Cardiac fibroblast (primary cell): ENCODE results near the gene APOD.

ENCODE experiments used
- DNase-seq, 2 donors: peaks; one replicate each; pipeline versions ENCODE4 v3.0.0 to v3.0.0-alpha.2; 2010; ENCODE audit warnings: low read depth in 2 of 2
- H3K4me3 ChIP-seq, 2 donors: replicated peaks in 1 of 2; 1 replicate in 1 of 2; 2 replicates in 1 of 2; pipeline ENCODE4 v1.5.1; 2011; ENCODE audit warnings: low read depth in 2 of 2, low read length in 2 of 2, mild to moderate bottlenecking in 2 of 2, moderate library complexity in 1 of 2
- CTCF ChIP-seq: IDR thresholded peaks from one replicate; pipeline ENCODE4 v1.5.1; 2011; ENCODE audit warnings: low read depth, mild to moderate bottlenecking, low read length, inconsistent platforms

The APOD gene

GRCh38 chr3:195566797-195567196 lies 16.9 kb downstream of the APOD start:
- no peak for DNase-seq
- TF ChIP-seq CTCF: no peak
- H3K4me3 ChIP-seq: no peak overlapping the region

GRCh38 chr3:195565716-195566115 lies 18.0 kb downstream of the APOD start:
- TF ChIP-seq CTCF: no peak
- DNase-seq: no peak
- no peak overlapping the region for H3K4me3 ChIP-seq

- H3K4me3 ChIP-seq: no peak overlapping the region
- TF ChIP-seq CTCF: no peak
- DNase-seq: no peak
Measured at GRCh38 chr3:195563317-195563716, 20.4 kb downstream of the APOD start.

- no peak for DNase-seq
- no peak for TF ChIP-seq CTCF
- no peak overlapping the region for H3K4me3 ChIP-seq
Measured at GRCh38 chr3:195559723-195560409, 23.9 kb downstream of the APOD start.

GRCh38 chr3:195558602-195559001 lies 25.1 kb downstream of the APOD start:
- H3K4me3 ChIP-seq: no peak overlapping the region
- peak; percentile 47 for TF ChIP-seq CTCF
- DNase-seq: peak; percentile 62 to 74

- TF ChIP-seq CTCF: no peak
- DNase-seq: no peak
- H3K4me3 ChIP-seq: no peak overlapping the region
Measured at GRCh38 chr3:195557322-195557721, 26.4 kb downstream of the APOD start.

GRCh38 chr3:195556390-195556789 lies 27.4 kb downstream of the APOD start:
- H3K4me3 ChIP-seq: no peak overlapping the region
- DNase-seq: peak in 1 of 2 donors; percentile 22
- TF ChIP-seq CTCF: peak; percentile 39
